Measurements from ENCODE around the gene ALPP. TPM values are rescaled to one million over a fixed set of nuclear protein-coding genes. Genes with fewer than 3 reads are reported as not detected.

The ALPP gene
- polyA plus RNA-seq, 3 donors: not detected

- Mint-ChIP-seq H3K9me3 (no peaks in the 10 kb centered on the region), H3K36me3 (no peaks in the 10 kb centered on the region), H3K4me1 (peaks cover 3% of the 10 kb centered on the region), H3K4me3 (no peak overlapping the region), H3K27ac (no peak overlapping the region), H3K27me3 (ENCODE audit: low read depth in 3 of 3) (peaks cover 14 to 32% (median 32%) of the 10 kb centered on the region in 3 donors)
- no peak overlapping the region for H3K27ac ChIP-seq (ENCODE audit: low read depth in 1 of 2, low read length in 2 of 2)
- H3K27me3 ChIP-seq (ENCODE audit: control insufficient read depth in 2 of 2, insufficient read depth in 2 of 2, low read length in 2 of 2): peaks cover 0 to 19% of the 10 kb centered on the region in 2 donors
- H3K4me3 ChIP-seq (replicated peaks in 1 of 3; ENCODE audit: low read depth in 2 of 3, low read length in 3 of 3): no peak overlapping the region
- no peaks in the 10 kb centered on the region for H3K9me3 ChIP-seq (replicated peaks in 1 of 2; ENCODE audit: control insufficient read depth in 1 of 2, insufficient read depth in 1 of 2, low read length in 2 of 2)
- H3K36me3 ChIP-seq (replicated peaks in 1 of 2; ENCODE audit: control insufficient read depth in 1 of 2, insufficient read depth in 2 of 2, low read length in 2 of 2): no peaks in the 10 kb centered on the region
- no peak overlapping the region for H2AFZ ChIP-seq (ENCODE audit: insufficient read depth, low read depth, low read length, poor library complexity, severe bottlenecking)
- H3K79me2 ChIP-seq (ENCODE audit: insufficient read depth, low read length): no peaks in the 10 kb centered on the region
- no peak for TF ChIP-seq CTCF (IDR thresholded peaks at IDR 0.05)
- DNase-seq: no peak
- no peaks in the 10 kb centered on the region for H3K4me1 ChIP-seq (ENCODE audit: control insufficient read depth in 1 of 2, insufficient read depth in 2 of 2, low read length in 2 of 2)
- WGBS (ENCODE audit: insufficient coverage): 96% methylated on average over 4 of the region's 6 CpGs
- no peak overlapping the region for H3K4me2 ChIP-seq (replicated peaks; ENCODE audit: extremely low read depth, low read length, poor library complexity, severe bottlenecking)
- no peak overlapping the region for H3K9ac ChIP-seq (ENCODE audit: insufficient read depth, low read length, poor library complexity, severe bottlenecking)
- intact Hi-C loops (cut with micrococcal nuclease): no loop called here
- H4K20me1 ChIP-seq (ENCODE audit: insufficient read depth, low read length): no peaks in the 10 kb centered on the region
These were observed 33.5 kb downstream of the ALPP start for GRCh38 chr2:232411901-232412629.

- Histone ChIP-seq H3K27me3 (ENCODE audit: control insufficient read depth in 2 of 2, insufficient read depth in 2 of 2, low read length in 2 of 2) (peaks cover 0 to 21% of the 10 kb centered on the region in 2 donors), H3K27ac (ENCODE audit: low read depth in 1 of 2, low read length in 2 of 2) (no peak overlapping the region), H3K79me2 (ENCODE audit: insufficient read depth, low read length) (no peaks in the 10 kb centered on the region), H2AFZ (ENCODE audit: insufficient read depth, low read depth, low read length, poor library complexity, severe bottlenecking) (no peak overlapping the region), H3K36me3 (replicated peaks in 1 of 2; ENCODE audit: control insufficient read depth in 1 of 2, insufficient read depth in 2 of 2, low read length in 2 of 2) (no peaks in the 10 kb centered on the region), H3K9me3 (replicated peaks in 1 of 2; ENCODE audit: control insufficient read depth in 1 of 2, insufficient read depth in 1 of 2, low read length in 2 of 2) (no peaks in the 10 kb centered on the region), H3K4me3 (replicated peaks in 1 of 3; ENCODE audit: low read depth in 2 of 3, low read length in 3 of 3) (no peak overlapping the region), H3K4me2 (replicated peaks; ENCODE audit: extremely low read depth, low read length, poor library complexity, severe bottlenecking) (no peak overlapping the region), H3K4me1 (ENCODE audit: control insufficient read depth in 1 of 2, insufficient read depth in 2 of 2, low read length in 2 of 2) (no peaks in the 10 kb centered on the region), H3K9ac (ENCODE audit: insufficient read depth, low read length, poor library complexity, severe bottlenecking) (no peak overlapping the region), H4K20me1 (ENCODE audit: insufficient read depth, low read length) (no peaks in the 10 kb centered on the region)
- peaks cover 15 to 39% (median 33%) of the 10 kb centered on the region in 3 donors for H3K27me3 Mint-ChIP-seq (ENCODE audit: low read depth in 3 of 3)
- H3K9me3 Mint-ChIP-seq: no peaks in the 10 kb centered on the region
- no peak for TF ChIP-seq CTCF (IDR thresholded peaks at IDR 0.05)
- intact Hi-C loops (cut with micrococcal nuclease): no loop called here
- peaks cover 3% of the 10 kb centered on the region for H3K4me1 Mint-ChIP-seq
- no peaks in the 10 kb centered on the region for H3K36me3 Mint-ChIP-seq
- WGBS (ENCODE audit: insufficient coverage): no CpG with 5 or more reads among the region's 5 CpGs
- H3K27ac Mint-ChIP-seq: no peak overlapping the region
- peak overlapping the region in 1 of 2 donors; percentile 37 for H3K4me3 Mint-ChIP-seq
- no peak for DNase-seq
These were observed 34.4 kb downstream of the ALPP start for GRCh38 chr2:232412986-232413385.

Measured in CD14-positive monocyte (primary cell).